ENCODE results near the gene PRR36. TPM values are rescaled to one million over a fixed set of nuclear protein-coding genes. Genes with fewer than 3 reads are reported as not detected.

The PRR36 gene
- total and polyA plus RNA-seq, 10 of the 15 experiments (the other 5 are each of a cell fraction or from before 2014, with no cell fraction given), result 0.04 TPM; not detected in 9

- ChIA-PET POLR2A (no interaction called here), RAD21 (ENCODE audit: unreplicated experiment) (no interaction called here), SMC1A (ENCODE audit: uncharacterized antibody, unreplicated experiment) (no interaction called here), CTCF (no interaction called here)
- H3K4me3 ChIP-seq, result no peak overlapping the region
- DNase-seq (ENCODE audit: low read depth, low spot score), result no peak
- H3K36me3 ChIP-seq (ENCODE audit: control insufficient read depth in 2 of 2, insufficient read depth in 2 of 2, low read length in 1 of 2), result peaks cover 0 to 14% of the 10 kb centered on the region in 2 experiments; a peak in 3 of 4 replicates
- no peak overlapping the region for H3K4me2 ChIP-seq (ENCODE audit: control insufficient read depth, insufficient read depth)
- H3K79me2 ChIP-seq (ENCODE audit: control insufficient read depth, insufficient read depth, low read length), result no peaks in the 10 kb centered on the region
- no peak for ATAC-seq
- no peaks in the 10 kb centered on the region for H3K4me1 ChIP-seq (ENCODE audit: control insufficient read depth, insufficient read depth, low read length)
- TF ChIP-seq NFXL1 (IDR thresholded peaks at IDR 0.05; ENCODE audit: borderline replicate concordance), result no peak
- no peak for TF ChIP-seq MEF2B (IDR thresholded peaks at IDR 0.05; ENCODE audit: partially characterized antibody, poor library complexity, severe bottlenecking)
- TF ChIP-seq KDM1A (IDR thresholded peaks at IDR 0.05; ENCODE audit: borderline replicate concordance), result no peak
- no peak for TF ChIP-seq SMAD1 (IDR thresholded peaks at IDR 0.05; ENCODE audit: low read depth, partially characterized antibody)
- no peak for TF ChIP-seq MEF2A (IDR thresholded peaks at IDR 0.05; ENCODE audit: insufficient read depth, low read depth, low read length)
- no peak for TF ChIP-seq RELB (IDR thresholded peaks at IDR 0.05; ENCODE audit: low read depth)
- no peak for TF ChIP-seq IRF5 (IDR thresholded peaks at IDR 0.05; ENCODE audit: borderline replicate concordance)
- TF ChIP-seq MAX (IDR thresholded peaks at IDR 0.05; ENCODE audit: low read depth, low read length), result no peak
- TF ChIP-seq ZNF274 (IDR thresholded peaks at IDR 0.05; ENCODE audit: insufficient read depth, insufficient read length), result no peak
- no peak for TF ChIP-seq EED (IDR thresholded peaks at IDR 0.05; ENCODE audit: low read depth)
- no peak for TF ChIP-seq CREM (IDR thresholded peaks at IDR 0.05; ENCODE audit: low read depth)
- no peak for TF ChIP-seq KAT2A (conservative IDR thresholded peaks at IDR 0.05; ENCODE audit: control insufficient read depth, low read depth, low read length)
- no peak for TF ChIP-seq NR2F1 (conservative IDR thresholded peaks at IDR 0.05)
- no peak for TF ChIP-seq SREBF1 (IDR thresholded peaks at IDR 0.05; ENCODE audit: low read length)
- no peak for TF ChIP-seq ESRRA (IDR thresholded peaks at IDR 0.05; ENCODE audit: low read length)
- no peak for TF ChIP-seq SPI1 (IDR thresholded peaks at IDR 0.05; ENCODE audit: borderline replicate concordance, insufficient read depth, low read depth, low read length)
- no peak for FAIRE-seq
- TSS peak; percentile 67 for BruUV-seq (replicated peaks)
- H4K20me1 ChIP-seq (ENCODE audit: control insufficient read depth, insufficient read depth), result no peaks in the 10 kb centered on the region
- intact Hi-C loops (cut with micrococcal nuclease; ENCODE audit: unreplicated experiment), result no loop called here
- in situ Hi-C loops (cut with MboI), result no loop called here
- H2AFZ ChIP-seq (ENCODE audit: control insufficient read depth, low read depth, low read length), result no peak overlapping the region
- H3K27ac ChIP-seq (ENCODE audit: control insufficient read depth, insufficient read depth), result no peak overlapping the region
- H3K9ac ChIP-seq (ENCODE audit: control insufficient read depth, insufficient read depth, low read length), result no peak overlapping the region
- WGBS (ENCODE audit: insufficient coverage, insufficient replicate concordance, low lambda C conversion rate, missing lambda C conversion rate), result 39% methylated on average over 10 of the region's 10 CpGs
- peaks cover 8 to 17% of the 10 kb centered on the region in 2 experiments for H3K27me3 ChIP-seq (replicated peaks in 1 of 2; ENCODE audit: control insufficient read depth in 2 of 2, insufficient read depth in 2 of 2, low read length in 1 of 2)
- H3K9me3 ChIP-seq (replicated peaks; ENCODE audit: control insufficient read depth, insufficient read depth, low read length), result no peaks in the 10 kb centered on the region; the same call in 2 of the 3 replicates
These were observed 39.5 kb upstream of the PRR36 start for GRCh38 chr19:7913652-7914051.
